Smooth muscle cell of the brain vasculature (primary cell): Measurements from ENCODE around the gene POLK.
A peak's percentile ranks its signal among the peaks of the same experiment; 100 is the strongest.
"Not testable (repeated sequence)": the region's sequence is repeated elsewhere in the genome, so short reads cannot be mapped to it uniquely, and the experiment has no call there.

ENCODE experiments used
- DNase-seq: peaks from one replicate; pipeline ENCODE4 v3.0.0-alpha.2; 2012; ENCODE audit warnings: low read depth, low spot score

Gene POLK

DNA sequence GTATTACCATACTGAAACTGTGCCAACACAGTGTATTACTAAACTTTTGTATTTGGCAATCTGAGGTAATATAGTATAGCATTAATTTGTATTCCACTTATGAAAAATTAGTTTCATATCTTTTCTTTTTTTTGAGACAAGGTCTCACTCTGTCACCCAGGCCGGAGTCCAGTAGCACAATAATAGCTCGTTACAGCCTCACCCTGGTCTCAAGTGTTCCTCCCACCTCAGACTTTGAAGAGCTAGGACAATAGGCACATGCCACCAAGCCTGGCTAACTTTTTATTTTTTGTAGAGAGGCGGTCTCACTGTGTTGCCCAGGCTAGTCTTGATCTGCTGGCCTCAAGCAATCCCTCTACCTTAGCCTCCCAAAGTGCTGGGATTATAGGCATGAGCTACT lies 36.1 kb downstream of the POLK start:
- DNase-seq, result no peak

DNA sequence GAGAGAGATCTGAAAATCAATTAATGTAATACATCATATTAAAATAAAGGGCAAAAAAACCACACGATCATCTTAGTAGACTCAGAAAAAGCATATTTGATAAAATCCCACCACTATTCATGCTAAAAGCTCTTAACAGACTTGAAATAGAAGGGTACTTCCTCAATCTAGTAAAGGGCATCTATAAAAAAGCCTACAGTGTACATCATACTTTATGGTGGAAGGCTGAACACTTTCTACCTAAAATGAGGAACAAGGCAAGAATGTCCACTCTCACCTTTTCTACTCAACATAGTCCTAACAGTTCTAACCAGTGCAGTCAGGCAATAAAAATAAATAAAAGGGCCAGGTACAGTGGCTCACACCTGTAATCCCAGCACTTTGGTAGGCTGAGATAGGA lies 38.9 kb downstream of the POLK start:
- DNase-seq, result no peak

DNA sequence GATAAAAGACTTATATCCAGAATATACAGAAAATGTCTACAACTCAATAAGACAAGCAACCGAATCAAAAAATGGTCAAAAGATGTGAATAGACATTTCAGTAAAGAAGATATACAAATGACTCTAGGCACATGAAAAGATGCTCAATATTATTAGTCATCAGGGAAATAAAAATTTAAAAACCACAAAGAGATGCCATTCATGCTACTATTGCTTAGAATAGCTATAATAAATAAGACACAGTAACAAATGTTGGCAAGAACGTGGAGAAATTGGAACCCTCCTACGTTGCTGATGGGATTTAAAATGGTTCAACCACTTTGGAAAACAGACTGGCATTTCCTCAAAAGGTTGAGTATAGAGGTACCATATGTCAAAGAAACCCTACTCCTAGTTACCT lies 39.8 kb downstream of the POLK start:
- DNase-seq, result no peak

DNA sequence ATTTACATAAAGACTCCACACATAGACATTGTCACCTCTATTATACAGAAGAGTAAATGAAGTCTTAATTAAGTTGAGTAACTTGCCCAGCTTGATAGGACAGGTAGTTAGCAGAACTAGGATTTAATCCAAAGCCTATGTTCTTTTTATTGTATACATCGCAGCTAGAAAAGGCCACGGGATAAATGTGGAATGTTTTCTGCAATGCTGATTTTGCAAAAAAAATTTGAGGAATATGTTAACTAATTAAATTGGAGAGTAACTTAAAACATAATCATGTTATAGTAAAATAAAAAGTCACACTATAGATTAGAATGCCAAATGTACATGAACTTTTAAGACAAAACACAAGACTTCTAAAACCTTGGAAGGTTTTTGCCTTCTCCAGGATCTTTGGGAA lies 41.1 kb downstream of the POLK start:
- DNase-seq, result no peak

DNA sequence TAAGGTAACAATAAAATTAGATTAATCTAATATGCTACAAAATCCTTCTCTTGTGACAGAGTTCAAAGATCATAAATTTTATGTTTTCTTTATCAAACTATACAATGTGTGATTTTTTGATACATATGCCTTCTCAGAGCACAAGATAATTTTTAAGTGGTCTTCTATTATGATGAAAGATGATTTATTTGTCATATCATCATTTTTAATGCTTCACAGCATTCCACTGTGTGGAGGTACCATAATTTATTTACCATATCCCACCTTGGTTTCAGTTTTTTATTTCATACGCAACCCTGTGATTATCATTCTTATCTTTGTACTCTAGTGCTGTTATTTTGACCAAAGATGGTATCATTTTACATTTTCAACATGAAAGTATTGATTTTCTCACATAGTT lies 41.7 kb downstream of the POLK start:
- no peak for DNase-seq

DNA sequence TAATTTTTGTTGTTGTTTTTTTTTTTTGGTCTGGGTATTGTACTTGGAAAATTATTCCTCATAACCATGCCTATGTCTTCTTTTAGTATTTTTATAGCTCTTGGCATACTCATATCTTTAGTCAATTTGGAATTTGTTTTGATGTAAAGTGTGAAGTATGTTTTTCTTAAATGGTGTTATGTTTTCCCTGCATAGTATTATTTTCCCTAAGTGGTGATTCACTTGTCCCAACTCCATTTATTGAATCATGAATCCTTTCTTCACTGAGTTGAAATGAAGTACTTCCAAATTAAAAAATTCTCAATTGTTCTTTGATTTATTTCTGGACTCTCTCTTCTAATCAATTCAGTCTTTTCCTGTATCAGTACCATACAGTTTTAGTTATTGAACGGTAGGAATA lies 46.5 kb downstream of the POLK start:
- DNase-seq, result no peak

DNA sequence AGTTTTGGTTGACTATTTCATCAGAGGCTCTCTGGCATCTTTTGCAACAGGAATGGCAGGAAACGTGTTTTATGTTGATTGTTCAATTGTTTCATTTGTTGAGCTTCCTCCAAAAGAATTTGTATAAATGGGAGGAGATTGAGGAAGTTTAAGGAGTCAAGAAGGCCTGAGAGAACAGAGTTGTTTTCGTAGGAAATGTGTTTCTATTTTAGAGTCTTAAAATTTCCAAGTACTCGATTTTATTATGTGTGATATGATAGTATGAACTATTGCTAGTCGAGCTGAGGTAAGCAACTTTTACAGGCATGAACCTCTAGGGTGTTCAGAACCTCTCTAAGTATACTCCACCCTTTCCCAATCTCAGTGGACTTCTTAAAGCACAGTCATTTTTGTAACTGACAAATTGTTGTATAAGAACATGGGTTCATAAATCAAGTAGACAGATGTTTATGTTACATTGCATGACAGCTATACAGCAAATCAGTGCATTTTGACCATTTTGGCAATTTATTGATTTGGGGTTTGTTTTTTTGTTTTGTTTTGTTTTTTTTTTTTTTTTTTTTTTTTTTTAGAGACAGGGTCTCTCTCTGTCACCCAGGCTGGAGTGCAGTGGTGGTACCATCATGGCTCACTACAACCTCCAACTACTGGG lies 47.4 kb downstream of the POLK start:
- DNase-seq, result no peak

DNA sequence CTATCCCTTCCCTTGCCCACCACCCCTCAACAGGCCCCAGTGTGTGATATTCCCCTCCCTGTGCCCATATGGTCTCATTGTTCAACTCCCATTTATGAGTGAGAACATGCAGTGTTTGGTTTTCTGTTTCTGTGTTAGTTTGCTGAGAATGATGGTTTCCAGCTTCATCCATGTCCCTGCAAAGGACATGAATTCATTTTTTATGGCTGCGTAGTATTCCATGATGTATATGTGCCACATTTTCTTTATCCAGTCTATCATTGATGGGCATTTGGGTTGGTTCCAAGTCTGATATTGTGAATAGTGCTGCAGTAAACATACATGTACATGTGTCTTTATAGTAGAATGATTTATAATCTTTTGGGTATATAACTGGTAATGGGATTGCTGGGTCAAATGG lies 49.0 kb downstream of the POLK start:
- DNase-seq, result not testable (repeated sequence)

DNA sequence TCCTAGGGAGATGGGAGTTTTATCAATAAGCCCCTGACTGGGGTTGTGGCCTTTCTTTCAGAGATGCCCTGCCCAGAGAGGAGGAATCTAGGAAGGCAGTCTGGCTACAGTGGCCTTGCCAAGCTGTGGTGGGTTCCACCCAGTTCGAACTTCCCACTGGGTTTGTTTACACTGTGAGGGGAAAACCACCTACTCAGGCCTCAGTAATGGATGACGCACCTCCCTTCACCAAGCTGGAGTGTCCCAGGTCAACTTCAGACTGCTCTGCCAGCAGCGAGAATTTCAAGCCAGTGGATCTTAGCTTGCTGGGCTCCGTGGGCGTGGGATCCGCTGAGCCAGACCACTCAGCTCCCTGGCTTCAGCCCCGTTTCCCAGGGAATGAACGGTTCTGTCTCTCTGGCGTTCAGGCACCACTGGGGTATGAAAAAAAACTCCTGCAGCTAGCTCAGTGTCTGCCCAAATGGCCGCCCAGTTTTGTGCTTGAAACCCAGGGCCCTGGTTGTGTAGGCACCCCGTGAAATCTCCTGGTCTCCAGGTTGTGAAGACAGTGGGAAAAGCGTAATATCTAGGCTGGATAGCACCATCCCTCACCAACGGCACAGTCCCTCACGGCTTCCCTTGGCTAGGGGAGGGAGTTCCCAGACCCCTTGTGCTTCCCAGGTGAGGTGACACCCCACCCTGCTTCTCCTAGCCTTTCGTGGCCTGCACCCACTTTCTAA lies 54.5 kb downstream of the POLK start:
- DNase-seq, result peak; percentile 29

DNA sequence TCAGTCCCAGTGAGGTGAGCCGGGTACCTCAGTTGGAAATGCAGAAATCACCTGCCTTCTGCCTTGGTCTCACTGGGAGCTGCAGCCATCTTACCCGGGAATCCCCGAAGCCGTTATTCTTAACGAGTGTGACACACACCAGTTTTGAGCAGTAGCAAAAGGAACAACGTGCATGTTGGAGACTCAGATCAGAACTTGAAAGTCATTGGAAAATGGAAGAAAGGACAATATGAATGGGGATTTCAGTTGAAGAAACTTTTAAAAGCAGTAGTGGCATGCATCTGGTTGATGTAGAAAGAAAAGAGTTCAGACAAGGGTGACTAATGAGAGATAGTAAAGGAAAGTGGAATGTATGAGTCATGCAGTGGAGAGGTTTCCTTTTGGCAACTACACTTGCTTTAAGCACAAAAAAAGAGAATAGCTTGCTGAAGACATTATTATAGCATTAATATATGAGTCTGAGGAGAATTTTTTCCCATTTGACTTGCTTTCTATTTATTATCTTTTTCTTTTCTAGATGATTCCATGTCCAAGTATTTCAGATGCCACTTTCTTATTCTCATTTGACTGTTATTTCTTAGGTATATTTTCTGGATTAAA lies 55.1 kb downstream of the POLK start:
- DNase-seq, result peak; percentile 69

DNA sequence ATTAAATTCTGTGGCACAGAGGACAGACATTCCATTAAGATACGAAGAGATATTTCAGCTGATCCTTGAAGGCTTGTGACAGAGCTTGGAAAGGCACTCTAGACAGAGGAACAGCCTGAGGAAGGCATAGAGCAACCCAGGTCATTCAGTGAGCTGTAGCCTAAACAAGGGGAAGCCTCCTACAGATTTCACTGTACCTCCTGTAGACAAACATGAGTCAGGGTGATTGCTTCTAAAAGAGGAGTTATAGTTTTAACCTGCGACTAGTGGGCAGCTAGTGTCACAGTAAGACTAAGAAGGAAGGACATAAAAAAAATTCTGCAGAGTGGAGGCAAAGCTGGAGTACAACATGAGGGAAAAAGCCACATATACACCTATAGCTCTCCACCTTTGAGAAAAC lies 56.0 kb downstream of the POLK start:
- no peak for DNase-seq

DNA sequence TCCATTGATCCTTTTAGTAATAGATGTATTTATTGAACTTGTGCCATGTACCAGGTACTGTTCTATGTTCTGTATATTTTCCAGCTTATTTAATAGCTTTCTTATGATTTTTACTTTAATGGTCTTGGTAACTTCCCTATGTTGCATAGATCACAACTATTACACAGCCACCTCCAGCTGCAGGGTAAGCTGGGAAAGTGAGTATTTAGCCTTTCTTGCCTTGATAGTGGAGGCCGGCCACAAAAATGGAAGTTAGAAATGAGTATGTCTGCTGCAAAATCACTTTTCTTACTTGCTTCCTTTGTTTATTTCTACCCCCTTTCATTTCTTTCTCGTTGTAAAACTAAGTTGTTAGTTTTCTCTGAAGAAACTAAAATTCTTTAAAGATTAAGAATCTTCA lies 56.5 kb downstream of the POLK start:
- DNase-seq, result no peak

DNA sequence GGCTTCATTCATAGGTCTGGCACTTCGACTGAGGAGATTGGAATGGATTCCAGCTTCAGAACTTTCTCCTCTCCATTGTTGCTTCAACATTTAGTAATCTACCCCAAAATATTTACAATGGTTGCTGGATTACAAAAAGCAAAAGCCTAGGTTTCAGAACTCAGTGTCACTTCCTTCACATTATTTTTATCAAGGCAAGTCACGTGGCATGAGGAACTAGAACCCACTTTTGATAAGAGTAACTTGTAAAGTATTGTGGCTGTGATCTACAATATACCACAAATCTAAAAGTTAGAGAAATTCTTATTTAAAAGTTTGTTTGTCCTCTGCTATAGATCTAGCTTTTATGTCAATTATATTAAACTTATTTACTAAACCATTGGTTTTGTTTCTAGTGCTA lies 59.9 kb downstream of the POLK start:
- DNase-seq, result no peak

DNA sequence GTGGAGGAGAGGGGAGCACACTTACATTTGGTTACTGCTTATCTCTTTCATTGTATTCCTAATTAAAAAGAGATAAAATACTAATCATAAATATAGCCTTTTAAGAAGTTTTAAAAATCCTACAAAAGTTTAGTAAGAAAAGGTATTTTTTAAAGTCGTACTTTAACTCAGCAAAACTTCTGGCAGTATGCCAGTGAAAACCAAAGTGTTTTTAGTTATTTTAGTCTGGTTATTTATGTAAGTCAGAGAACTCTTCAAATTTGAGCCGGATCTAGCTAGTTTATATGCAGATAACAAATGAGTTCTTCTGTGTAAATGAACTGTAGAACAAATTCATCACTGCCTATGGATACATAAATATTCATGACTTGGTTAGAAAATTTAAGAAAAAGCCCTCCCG lies 63.1 kb downstream of the POLK start:
- no peak for DNase-seq

DNA sequence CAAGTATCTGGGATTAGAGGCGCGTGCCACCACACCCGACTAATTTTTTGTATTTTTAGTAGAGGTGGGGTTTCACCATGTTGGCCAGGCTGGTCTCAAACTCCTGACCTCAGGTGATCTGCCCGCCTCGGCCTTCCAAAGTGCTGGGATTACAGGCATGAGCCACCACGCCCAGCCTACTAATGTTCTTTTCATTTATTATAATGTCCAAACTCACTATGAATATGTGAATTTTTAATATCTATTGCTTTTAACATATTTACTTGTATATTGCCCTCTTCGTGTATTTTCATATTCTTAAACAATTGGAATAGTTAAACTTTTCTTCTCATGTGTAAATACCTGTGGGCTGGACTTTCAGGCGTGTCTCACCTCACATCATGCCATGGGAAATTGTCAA lies 66.6 kb downstream of the POLK start:
- DNase-seq, result not testable (repeated sequence)

DNA sequence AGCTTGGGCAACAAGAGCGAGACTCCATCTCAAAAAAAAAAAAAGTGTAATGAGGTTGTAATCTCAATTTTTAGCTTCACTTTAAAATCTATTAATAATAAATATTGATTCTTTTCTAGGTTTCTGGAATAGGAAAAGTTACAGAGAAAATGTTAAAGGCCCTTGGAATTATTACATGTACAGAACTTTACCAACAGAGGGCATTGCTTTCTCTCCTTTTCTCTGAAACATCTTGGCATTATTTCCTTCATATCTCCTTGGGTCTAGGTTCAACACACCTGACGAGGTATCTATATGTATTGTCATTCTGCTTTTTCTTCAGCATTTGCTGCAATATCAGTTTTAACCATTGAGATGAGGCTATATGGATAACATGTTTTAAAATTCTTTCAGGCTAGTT lies 73.0 kb downstream of the POLK start:
- DNase-seq, result no peak

DNA sequence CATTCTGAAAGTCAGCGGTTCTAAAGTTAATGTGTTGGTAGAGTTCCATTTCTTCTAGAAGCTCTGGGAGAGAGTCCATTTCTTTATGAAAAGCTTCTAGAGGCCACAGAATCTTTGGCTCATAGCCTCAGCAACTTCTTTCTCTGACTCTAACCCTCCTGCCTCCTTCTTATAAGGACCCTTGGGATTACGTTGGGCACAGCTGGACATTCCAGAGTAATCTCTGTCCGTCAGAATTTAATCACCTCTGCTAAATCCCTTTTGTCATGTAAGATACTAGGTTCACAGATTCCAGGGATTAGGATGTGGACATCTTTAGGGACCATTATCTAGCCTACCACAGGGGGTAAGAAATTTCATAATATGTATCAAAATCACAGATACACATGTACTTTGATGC lies 77.0 kb downstream of the POLK start:
- no peak for DNase-seq

DNA sequence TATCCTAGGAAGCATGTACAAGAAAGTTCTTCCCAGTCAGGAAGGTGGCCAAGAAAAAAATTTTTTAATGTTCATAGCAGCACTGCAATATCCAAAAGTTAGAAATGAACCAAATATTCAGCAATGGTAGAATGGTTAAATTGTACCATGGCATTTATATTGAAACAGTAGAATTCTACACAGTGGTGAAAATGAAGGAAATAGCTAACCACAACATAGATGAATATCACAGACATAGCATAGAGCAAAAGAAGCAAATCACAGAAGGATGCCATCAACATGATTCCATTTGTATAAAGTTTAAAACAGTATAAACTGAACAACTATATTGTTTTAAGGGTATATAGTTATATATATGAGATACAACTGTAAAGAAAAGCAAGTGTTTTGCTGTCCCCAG lies 88.8 kb downstream of the POLK start:
- no peak for DNase-seq

DNA sequence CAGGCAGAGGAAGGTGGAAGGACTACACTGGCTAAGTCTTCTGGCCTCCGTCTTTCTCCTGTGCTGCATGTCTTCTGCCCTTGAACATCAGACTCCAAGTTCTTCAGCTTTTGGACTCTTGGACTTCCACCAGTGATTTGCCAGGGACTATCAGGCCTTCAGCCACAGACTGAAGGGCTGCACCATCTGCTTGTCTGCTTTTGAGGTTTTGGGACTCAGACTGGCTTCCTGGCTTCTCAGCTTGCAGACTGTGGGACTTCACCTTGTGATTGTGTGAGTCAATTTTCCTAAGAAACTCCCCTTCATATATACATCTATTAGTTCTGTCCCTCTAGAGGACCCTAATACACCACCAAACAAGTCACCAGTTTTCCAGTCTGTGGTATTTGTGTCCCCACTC lies 89.9 kb downstream of the POLK start:
- DNase-seq, result no peak

DNA sequence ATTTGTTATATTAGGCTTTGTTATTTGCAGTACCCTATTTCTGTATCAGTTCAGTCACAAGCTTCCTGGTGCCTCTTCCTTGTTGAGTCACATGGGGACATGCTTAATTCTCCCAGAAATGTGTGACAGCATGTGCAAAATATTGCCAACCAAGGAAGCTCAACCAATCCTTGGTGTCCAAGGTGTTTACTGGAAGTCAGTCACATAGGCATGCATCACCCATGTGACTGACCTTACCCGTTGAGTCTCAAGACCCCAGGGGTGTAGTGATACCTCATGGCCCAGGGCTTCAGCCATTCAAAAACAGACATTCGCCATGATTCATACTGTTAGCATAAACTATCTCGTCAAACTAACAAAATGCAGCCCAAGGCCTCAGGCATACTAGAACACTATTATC lies 90.3 kb downstream of the POLK start:
- DNase-seq, result no peak

DNA sequence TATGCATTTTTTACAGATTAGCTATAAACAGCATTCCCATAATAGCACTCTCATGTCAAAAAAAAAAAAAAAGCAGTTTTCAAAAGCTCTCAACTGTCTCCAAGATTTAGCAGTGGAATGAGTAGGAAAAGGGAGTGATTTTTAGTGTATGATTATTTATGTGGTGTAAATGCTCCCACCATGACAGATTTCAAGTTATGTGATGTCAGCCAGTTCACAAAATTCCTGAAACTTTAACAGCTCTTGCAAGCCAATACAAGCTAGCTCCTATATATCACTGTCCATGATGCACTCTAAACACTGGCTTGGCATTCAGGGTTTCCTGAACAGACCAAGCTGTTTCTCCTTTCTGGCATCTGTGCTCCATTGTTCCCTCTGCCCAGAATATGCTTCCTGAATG lies 91.7 kb downstream of the POLK start:
- no peak for DNase-seq

DNA sequence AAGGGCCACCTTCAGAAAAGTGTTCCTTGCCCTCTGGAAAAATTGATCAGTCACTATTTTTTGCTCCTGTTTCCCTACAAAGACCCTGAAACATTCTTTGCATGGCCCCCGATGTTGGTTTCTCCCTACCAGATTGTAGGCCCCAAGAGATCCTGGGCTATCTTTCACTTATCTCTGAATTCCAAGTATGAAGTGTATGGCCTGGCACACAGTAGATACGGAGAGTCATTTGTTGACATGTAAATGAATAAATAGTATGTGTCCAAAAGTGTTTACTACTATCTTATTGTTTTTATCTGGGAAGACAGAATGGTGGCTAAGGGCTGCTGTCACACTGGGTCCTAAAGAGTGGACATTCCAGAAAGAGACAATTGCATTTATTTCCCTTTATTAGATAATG lies 92.1 kb downstream of the POLK start:
- DNase-seq, result no peak

DNA sequence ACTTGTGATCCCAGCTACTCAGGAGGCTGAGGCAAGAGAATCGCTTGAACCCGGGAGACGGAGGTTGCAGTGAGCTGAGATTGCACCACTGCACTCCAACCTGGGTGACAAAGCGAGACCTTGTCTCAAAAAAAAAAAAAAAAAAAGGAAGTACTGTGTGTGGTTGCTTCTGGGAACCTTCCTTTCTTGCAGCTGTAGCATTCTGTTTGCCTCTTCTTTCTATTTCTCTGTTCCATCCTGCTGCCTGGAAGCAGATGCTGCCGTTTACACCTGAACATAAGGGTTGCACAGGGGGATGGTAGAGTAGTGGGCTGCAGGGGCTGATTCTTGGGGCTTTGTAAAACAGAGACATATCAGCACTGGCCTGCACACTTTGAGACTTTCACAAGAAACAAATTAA lies 95.7 kb downstream of the POLK start:
- DNase-seq, result not testable (repeated sequence)
